Measurements from ENCODE around the gene NTN1. TPM values are rescaled to one million over a fixed set of nuclear protein-coding genes. Genes with fewer than 3 reads are reported as not detected.
"Not testable (repeated sequence)": the region's sequence is repeated elsewhere in the genome, so short reads cannot be mapped to it uniquely, and the experiment has no call there.

The NTN1 gene
- total and polyA plus RNA-seq, 3 experiments from 2014 or later = 0.24 to 0.33 TPM; not detected in 1

- H3K36me3 Mint-ChIP-seq = no peaks in the 10 kb centered on the region
- Histone ChIP-seq H3K9me3 (ENCODE audit: low read length) (no peaks in the 10 kb centered on the region), H3K36me3 (ENCODE audit: insufficient read depth, low read length) (no peaks in the 10 kb centered on the region), H3K27me3 (ENCODE audit: insufficient read depth, low read length, poor library complexity, severe bottlenecking) (no peaks in the 10 kb centered on the region), H3K4me1 (ENCODE audit: insufficient read depth, low read length) (no peaks in the 10 kb centered on the region), H3K27ac (ENCODE audit: low read depth, low read length) (no peak overlapping the region), H3K4me3 (ENCODE audit: low read length) (no peak overlapping the region)
- no peak overlapping the region for H3K4me3 Mint-ChIP-seq
- DNase-seq = no peak
- ChIA-PET CTCF (no interaction called here), POLR2A (no interaction called here)
- H3K4me1 Mint-ChIP-seq = no peaks in the 10 kb centered on the region
- H3K27me3 Mint-ChIP-seq = peaks cover 3 to 15% of the 10 kb centered on the region in 2 donors
- H3K9me3 Mint-ChIP-seq = no peaks in the 10 kb centered on the region
- H3K27ac Mint-ChIP-seq = no peak overlapping the region
Measured at GRCh38 chr17:9141425-9141753, 120.1 kb downstream of the NTN1 start.

- Mint-ChIP-seq H3K27me3 (peaks cover 0 to 7% of the 10 kb centered on the region in 2 donors), H3K27ac (no peak overlapping the region), H3K36me3 (no peaks in the 10 kb centered on the region), H3K4me1 (no peaks in the 10 kb centered on the region), H3K9me3 (no peaks in the 10 kb centered on the region), H3K4me3 (no peak overlapping the region)
- no peaks in the 10 kb centered on the region for H3K36me3 ChIP-seq (ENCODE audit: insufficient read depth, low read length)
- H3K4me1 ChIP-seq (ENCODE audit: insufficient read depth, low read length) = no peaks in the 10 kb centered on the region
- POLR2A ChIA-PET = no interaction called here
- CTCF ChIA-PET = no interaction called here
- no peak overlapping the region for H3K27ac ChIP-seq (ENCODE audit: low read depth, low read length)
- H3K9me3 ChIP-seq (ENCODE audit: low read length) = no peaks in the 10 kb centered on the region
- no peak for DNase-seq
- no peak overlapping the region for H3K4me3 ChIP-seq (ENCODE audit: low read length)
- H3K27me3 ChIP-seq (ENCODE audit: insufficient read depth, low read length, poor library complexity, severe bottlenecking) = no peaks in the 10 kb centered on the region
Measured at GRCh38 chr17:9142772-9143494, 121.6 kb downstream of the NTN1 start.

- Histone ChIP-seq H3K27ac (ENCODE audit: low read depth, low read length) (no peak overlapping the region), H3K4me1 (ENCODE audit: insufficient read depth, low read length) (no peaks in the 10 kb centered on the region), H3K9me3 (ENCODE audit: low read length) (no peaks in the 10 kb centered on the region), H3K4me3 (ENCODE audit: low read length) (no peak overlapping the region), H3K36me3 (ENCODE audit: insufficient read depth, low read length) (no peaks in the 10 kb centered on the region), H3K27me3 (ENCODE audit: insufficient read depth, low read length, poor library complexity, severe bottlenecking) (no peaks in the 10 kb centered on the region)
- no peaks in the 10 kb centered on the region for H3K4me1 Mint-ChIP-seq
- no peaks in the 10 kb centered on the region for H3K9me3 Mint-ChIP-seq
- no peak overlapping the region for H3K4me3 Mint-ChIP-seq
- H3K27me3 Mint-ChIP-seq = peaks cover 3 to 13% of the 10 kb centered on the region in 2 donors
- ChIA-PET POLR2A (no interaction called here), CTCF (no interaction called here)
- no peak for DNase-seq
- H3K27ac Mint-ChIP-seq = no peak overlapping the region
- no peaks in the 10 kb centered on the region for H3K36me3 Mint-ChIP-seq
Measured at GRCh38 chr17:9144502-9145249, 123.4 kb downstream of the NTN1 start.

- Mint-ChIP-seq H3K27me3 (peaks cover 3 to 17% of the 10 kb centered on the region in 2 donors), H3K4me3 (no peak overlapping the region), H3K27ac (peak overlapping the region in 1 of 8 donors; percentile 38), H3K36me3 (no peaks in the 10 kb centered on the region), H3K9me3 (no peaks in the 10 kb centered on the region), H3K4me1 (no peaks in the 10 kb centered on the region)
- ChIA-PET POLR2A (no interaction called here), CTCF (no interaction called here)
- no peak overlapping the region for H3K4me3 ChIP-seq (ENCODE audit: low read length)
- H3K4me1 ChIP-seq (ENCODE audit: insufficient read depth, low read length) = no peaks in the 10 kb centered on the region
- DNase-seq = no peak
- no peak overlapping the region for H3K27ac ChIP-seq (ENCODE audit: low read depth, low read length)
- no peaks in the 10 kb centered on the region for H3K9me3 ChIP-seq (ENCODE audit: low read length)
- no peaks in the 10 kb centered on the region for H3K27me3 ChIP-seq (ENCODE audit: insufficient read depth, low read length, poor library complexity, severe bottlenecking)
- H3K36me3 ChIP-seq (ENCODE audit: insufficient read depth, low read length) = no peaks in the 10 kb centered on the region
Measured at GRCh38 chr17:9146064-9146463, 124.8 kb downstream of the NTN1 start.

GRCh38 chr17:9148905-9149525 lies 127.7 kb downstream of the NTN1 start:
- POLR2A ChIA-PET = no interaction called here
- Histone ChIP-seq H3K27me3 (ENCODE audit: insufficient read depth, low read length, poor library complexity, severe bottlenecking) (no peaks in the 10 kb centered on the region), H3K4me1 (ENCODE audit: insufficient read depth, low read length) (no peaks in the 10 kb centered on the region), H3K9me3 (ENCODE audit: low read length) (no peaks in the 10 kb centered on the region), H3K27ac (ENCODE audit: low read depth, low read length) (no peak overlapping the region), H3K36me3 (ENCODE audit: insufficient read depth, low read length) (no peaks in the 10 kb centered on the region), H3K4me3 (ENCODE audit: low read length) (no peak overlapping the region)
- CTCF ChIA-PET = no interaction called here
- H3K27me3 Mint-ChIP-seq = peaks cover 3 to 17% of the 10 kb centered on the region in 2 donors
- no peak for DNase-seq
- H3K4me3 Mint-ChIP-seq = no peak overlapping the region
- no peaks in the 10 kb centered on the region for H3K9me3 Mint-ChIP-seq
- H3K27ac Mint-ChIP-seq = peak overlapping the region in 1 of 8 donors; percentile 23
- no peaks in the 10 kb centered on the region for H3K4me1 Mint-ChIP-seq
- H3K36me3 Mint-ChIP-seq = no peaks in the 10 kb centered on the region

- DNase-seq = no peak
- H3K27ac Mint-ChIP-seq = no peak overlapping the region
- Histone ChIP-seq H3K9me3 (ENCODE audit: low read length) (no peaks in the 10 kb centered on the region), H3K27me3 (ENCODE audit: insufficient read depth, low read length, poor library complexity, severe bottlenecking) (no peaks in the 10 kb centered on the region), H3K4me1 (ENCODE audit: insufficient read depth, low read length) (no peaks in the 10 kb centered on the region), H3K4me3 (ENCODE audit: low read length) (no peak overlapping the region), H3K36me3 (ENCODE audit: insufficient read depth, low read length) (no peaks in the 10 kb centered on the region), H3K27ac (ENCODE audit: low read depth, low read length) (no peak overlapping the region)
- no peaks in the 10 kb centered on the region for H3K9me3 Mint-ChIP-seq
- no peak overlapping the region for H3K4me3 Mint-ChIP-seq
- no peaks in the 10 kb centered on the region for H3K4me1 Mint-ChIP-seq
- ChIA-PET CTCF (no interaction called here), POLR2A (no interaction called here)
- peaks cover 3 to 17% of the 10 kb centered on the region in 2 donors for H3K27me3 Mint-ChIP-seq
- H3K36me3 Mint-ChIP-seq = no peaks in the 10 kb centered on the region
Measured at GRCh38 chr17:9150446-9151090, 129.3 kb downstream of the NTN1 start.

GRCh38 chr17:9151091-9151490 lies 129.8 kb downstream of the NTN1 start:
- H3K27ac ChIP-seq (ENCODE audit: low read depth, low read length) = no peak overlapping the region
- no peaks in the 10 kb centered on the region for H3K36me3 ChIP-seq (ENCODE audit: insufficient read depth, low read length)
- H3K9me3 ChIP-seq (ENCODE audit: low read length) = no peaks in the 10 kb centered on the region
- Mint-ChIP-seq H3K27me3 (peaks cover 3 to 17% of the 10 kb centered on the region in 2 donors), H3K9me3 (no peaks in the 10 kb centered on the region), H3K4me3 (no peak overlapping the region), H3K4me1 (no peaks in the 10 kb centered on the region), H3K36me3 (no peaks in the 10 kb centered on the region), H3K27ac (no peak overlapping the region)
- DNase-seq = no peak
- no peaks in the 10 kb centered on the region for H3K27me3 ChIP-seq (ENCODE audit: insufficient read depth, low read length, poor library complexity, severe bottlenecking)
- no peaks in the 10 kb centered on the region for H3K4me1 ChIP-seq (ENCODE audit: insufficient read depth, low read length)
- ChIA-PET CTCF (no interaction called here), POLR2A (no interaction called here)
- H3K4me3 ChIP-seq (ENCODE audit: low read length) = no peak overlapping the region

GRCh38 chr17:9151740-9152139 lies 130.4 kb downstream of the NTN1 start:
- H3K27me3 ChIP-seq (ENCODE audit: insufficient read depth, low read length, poor library complexity, severe bottlenecking); H3K27ac Mint-ChIP-seq; H3K9me3 Mint-ChIP-seq: not testable (repeated sequence)

More at GRCh38 chr17:9151740-9152139, 130.4 kb downstream of the NTN1 start:
- H3K27me3 Mint-ChIP-seq = peaks cover 3 to 17% of the 10 kb centered on the region in 2 donors
- CTCF ChIA-PET; H3K36me3 Mint-ChIP-seq; POLR2A ChIA-PET; H3K4me1 Mint-ChIP-seq; H3K9me3 ChIP-seq (ENCODE audit: low read length); H3K4me3 ChIP-seq (ENCODE audit: low read length); H3K4me1 ChIP-seq (ENCODE audit: insufficient read depth, low read length); H3K36me3 ChIP-seq (ENCODE audit: insufficient read depth, low read length); DNase-seq; H3K4me3 Mint-ChIP-seq; H3K27ac ChIP-seq (ENCODE audit: low read depth, low read length): not testable (repeated sequence)
